IMR-90 (cell line): ENCODE measurements around the gene TRNAU1AP. TPM values are rescaled to one million over a fixed set of nuclear protein-coding genes. Genes with fewer than 3 reads are reported as not detected.

Experiments used
- ATAC-seq: fragments of 200-7000 bp; cut with Tn5 transposase; 2 replicates; pipeline ENCODE4 v1.9.1; 2020; ENCODE audit warnings: low read depth, mild to moderate bottlenecking, moderate library complexity
- BruUV-seq: library from RNA; stranded (reverse); fragments of 400-500 nt; replicated peaks from 2 replicates; lab custom pipeline; 2021; lab: Mats Ljungman, UMichigan
- CTCF ChIA-PET: fragments of 300-600 bp; formaldehyde crosslinking; extraction: SDS; loops from one replicate; lab custom pipeline; 2021; ENCODE audit warnings: antibody characterized with exemption; lab: Yijun Ruan, JAX
- POLR2A ChIA-PET: fragments of 300-600 bp; sonication (Branson Sonifier 250); formaldehyde crosslinking; loops from one replicate; lab custom pipeline; 2022; ENCODE audit warnings: antibody characterized with exemption; ENCODE audit not compliant: unreplicated experiment; lab: Charles Lee
- DNase-seq: peaks from one replicate; pipeline ENCODE4 v3.0.0; 2013
- H2AFZ ChIP-seq: replicated peaks from 2 replicates; pipeline ENCODE3; 2013; ENCODE audit warnings: low read length, mild to moderate bottlenecking; ENCODE audit not compliant: poor library complexity
- H2AK5ac ChIP-seq: 2 replicates; pipeline ENCODE4 v1.6.1; 2013; ENCODE audit warnings: low read depth, low read length, inconsistent platforms
- H2AK9ac ChIP-seq: replicated peaks from 2 replicates; pipeline ENCODE3; 2013; ENCODE audit warnings: mild to moderate bottlenecking, low read depth, low read length, moderate library complexity; ENCODE audit not compliant: poor library complexity
- H2BK120ac ChIP-seq: 2 replicates; pipeline ENCODE4 v1.6.1; 2013; ENCODE audit warnings: low read depth, low read length, inconsistent platforms
- H2BK15ac ChIP-seq: 3 replicates; pipeline ENCODE4 v1.6.1; 2013; ENCODE audit warnings: low read depth, low read length, inconsistent platforms
- H2BK20ac ChIP-seq: 2 replicates; pipeline ENCODE4 v1.6.1; 2013; ENCODE audit warnings: low read depth, mild to moderate bottlenecking, inconsistent platforms, low read length, moderate library complexity
- H2BK5ac ChIP-seq: 2 replicates; pipeline ENCODE4 v1.6.1; 2013; ENCODE audit warnings: mild to moderate bottlenecking, low read depth, low read length, inconsistent platforms; ENCODE audit not compliant: poor library complexity, severe bottlenecking
- H3K14ac ChIP-seq: replicated peaks from 2 replicates; pipeline ENCODE4 v1.6.1; 2013; ENCODE audit warnings: low read depth, low read length, inconsistent platforms
- H3K18ac ChIP-seq: 2 replicates; pipeline ENCODE4 v1.6.1; 2013; ENCODE audit warnings: low read depth, low read length, control low read depth
- H3K23ac ChIP-seq: 2 replicates; pipeline ENCODE4 v1.6.1; 2013; ENCODE audit warnings: low read depth, low read length, inconsistent platforms
- H3K27ac ChIP-seq: 2 replicates; pipeline ENCODE4 v1.5.1; 2013; ENCODE audit warnings: mild to moderate bottlenecking, control low read depth, low read length; ENCODE audit not compliant: insufficient read depth
- H3K27me3 ChIP-seq: 2 replicates; pipeline ENCODE4 v1.6.1; 2013; ENCODE audit warnings: low read length; ENCODE audit not compliant: control insufficient read depth, insufficient read depth
- H3K36me3 ChIP-seq: 2 replicates; pipeline ENCODE4 v1.6.1; 2013; ENCODE audit warnings: low read length, mixed read lengths; ENCODE audit not compliant: control insufficient read depth, insufficient read depth
- H3K4ac ChIP-seq: 2 replicates; pipeline ENCODE4 v1.6.1; 2013; ENCODE audit warnings: low read depth, low read length, inconsistent platforms
- H3K4me1 ChIP-seq: 2 replicates; pipeline ENCODE4 v1.6.1; 2013; ENCODE audit warnings: low read length, mixed read lengths; ENCODE audit not compliant: control insufficient read depth, insufficient read depth
- H3K4me2 ChIP-seq: 2 replicates; pipeline ENCODE4 v1.6.1; 2013; ENCODE audit warnings: low read depth, mild to moderate bottlenecking, control low read depth, low read length, moderate library complexity
- H3K4me3 ChIP-seq: 2 replicates; pipeline ENCODE4 v1.5.1; 2013; ENCODE audit warnings: low read depth, mild to moderate bottlenecking, control low read depth, low read length, moderate library complexity; ENCODE audit not compliant: insufficient read depth
- H3K56ac ChIP-seq: 2 replicates; pipeline ENCODE4 v1.6.1; 2013; ENCODE audit warnings: low read length, inconsistent platforms; ENCODE audit not compliant: insufficient read depth; ENCODE audit errors: extremely low read depth
- H3K79me1 ChIP-seq, 2 experiments: 2 replicates each; pipeline ENCODE4 v1.6.1; 2013; ENCODE audit warnings: low read length in 2 of 2, inconsistent platforms in 1 of 2, low read depth in 1 of 2
- H3K9ac ChIP-seq: 2 replicates; pipeline ENCODE4 v1.6.1; 2013; ENCODE audit warnings: low read depth, low read length, control low read depth
- H3K9me1 ChIP-seq: 2 replicates; pipeline ENCODE4 v1.6.1; 2013; ENCODE audit warnings: low read length, inconsistent platforms; ENCODE audit not compliant: insufficient read depth
- H3K9me3 ChIP-seq: 2 replicates; pipeline ENCODE4 v1.6.1; 2013; ENCODE audit warnings: low read length; ENCODE audit not compliant: control insufficient read depth, insufficient read depth
- H4K20me1 ChIP-seq: 2 replicates; pipeline ENCODE4 v1.6.1; 2013; ENCODE audit warnings: low read length, inconsistent platforms; ENCODE audit not compliant: insufficient read depth
- H4K5ac ChIP-seq: 2 replicates; pipeline ENCODE4 v1.6.1; 2013; ENCODE audit warnings: mild to moderate bottlenecking, low read depth, low read length, control low read depth
- H4K8ac ChIP-seq, 2 experiments: 2 replicates each; pipeline ENCODE4 v1.6.1; 2013; ENCODE audit warnings: low read depth in 2 of 2, low read length in 2 of 2, control low read depth in 1 of 2, inconsistent platforms in 1 of 2
- H4K91ac ChIP-seq: 2 replicates; pipeline ENCODE4 v1.6.1; 2013; ENCODE audit warnings: low read depth, low read length, inconsistent platforms; ENCODE audit not compliant: insufficient read depth
- BHLHE40 ChIP-seq: fragments of 150-350 bp; IDR thresholded peaks from 2 replicates; pipeline ENCODE4 v1.6.1; 2016; ENCODE audit warnings: mild to moderate bottlenecking, low read depth, low read length
- CEBPB ChIP-seq: IDR thresholded peaks from 2 replicates; pipeline ENCODE4 v1.6.1; 2012; ENCODE audit warnings: low read depth, low read length, improper control_type of control experiment
- CTCF ChIP-seq: conservative IDR thresholded peaks from 2 replicates; pipeline ENCODE4 v1.5.1; 2012; ENCODE audit warnings: mild to moderate bottlenecking, low read depth, low read length, improper control_type of control experiment
- ELK1 ChIP-seq: fragments of 150-350 bp; IDR thresholded peaks from 2 replicates; pipeline ENCODE4 v1.6.1; 2016; ENCODE audit warnings: low read depth, mild to moderate bottlenecking, low read length, moderate library complexity, borderline replicate concordance
- FOS ChIP-seq: fragments of 150-350 bp; IDR thresholded peaks from 2 replicates; pipeline ENCODE4 v1.6.1; 2016; ENCODE audit warnings: low read depth, low read length
- MAFK ChIP-seq: IDR thresholded peaks from 2 replicates; pipeline ENCODE4 v1.6.1; 2012; ENCODE audit warnings: low read depth, low read length, improper control_type of control experiment
- MXI1 ChIP-seq: IDR thresholded peaks from 2 replicates; pipeline ENCODE4 v1.6.1; 2012; ENCODE audit warnings: low read depth, mild to moderate bottlenecking, low read length, moderate library complexity, borderline replicate concordance
- POLR2A ChIP-seq: IDR thresholded peaks from 2 replicates; pipeline ENCODE4 v1.6.1; 2012; ENCODE audit warnings: mild to moderate bottlenecking, low read depth, low read length
- RAD21 ChIP-seq: IDR thresholded peaks from 2 replicates; pipeline ENCODE4 v1.6.1; 2012; ENCODE audit warnings: low read length, improper control_type of control experiment
- RCOR1 ChIP-seq: IDR thresholded peaks from 2 replicates; pipeline ENCODE4 v1.6.1; 2012; ENCODE audit warnings: mild to moderate bottlenecking, low read length, improper control_type of control experiment; ENCODE audit not compliant: insufficient replicate concordance
- RFX5 ChIP-seq: IDR thresholded peaks from 2 replicates; pipeline ENCODE4 v1.8.0; 2012; ENCODE audit warnings: low read depth, mild to moderate bottlenecking, low read length, moderate library complexity
- SMC3 ChIP-seq: fragments of 150-350 bp; IDR thresholded peaks from 2 replicates; pipeline ENCODE4 v1.6.1; 2016; ENCODE audit warnings: low read depth, mild to moderate bottlenecking, antibody characterized with exemption, low read length, moderate library complexity
- USF2 ChIP-seq: fragments of 150-350 bp; IDR thresholded peaks from 2 replicates; pipeline ENCODE4 v1.6.1; 2017; ENCODE audit warnings: mild to moderate bottlenecking, antibody characterized with exemption, low read length, low read depth
- WGBS, 2 experiments: methylation state at CpG; one replicate each; pipeline versions ENCODE4 v1.1.5 to v1.1.7; 2013; ENCODE audit warnings: missing lambda C conversion rate in 2 of 2; ENCODE audit not compliant: insufficient read length in 1 of 2; ENCODE audit errors: extremely low coverage in 2 of 2; 5-methylcytosine and 5-hydroxymethylcytosine counted together
- dilution Hi-C: fragments of 300-500 bp; cut with HindIII; formaldehyde crosslinking; loops from one replicate; pipeline ENCODE4 v1.14.3; 2018; ENCODE audit warnings: low sequenced_read_pairs; ENCODE audit not compliant: unreplicated experiment
- in situ Hi-C: fragments of 300-500 bp; cut with MboI; formaldehyde crosslinking; loops from 3 replicates; pipeline ENCODE4 v1.14.3; 2019; ENCODE audit warnings: low sequenced_read_pairs, inconsistent platforms, mixed read lengths
- intact Hi-C: fragments of 100-400 bp; cut with micrococcal nuclease; formaldehyde crosslinking; loops from 2 replicates; pipeline ENCODE4 v1.10.0; 2022
- polyA plus RNA-seq, 3 experiments: library from polyadenylated mRNA; depleted of rRNA; stranded (reverse); fragments of >200 nt; gene quantifications; 2 replicates each; pipeline ENCODE4 v1.2.3, GENCODE V29; 2012; ENCODE audit warnings: low replicate concordance in 1 of 3
- total RNA-seq: library from RNA; depleted of rRNA; stranded (reverse); fragments of >200 nt; gene quantifications from 2 replicates; pipeline ENCODE4 v1.2.3, GENCODE V29; 2012

TRNAU1AP gene
- total and polyA plus RNA-seq, 2 of the 4 experiments (the other 2 are of a cell fraction) = 23.3 to 23.8 TPM

- H2BK120ac ChIP-seq = no peak overlapping the region
- H2BK20ac ChIP-seq = no peak overlapping the region
- intact Hi-C loops (loop anchor here (1.0 to 5.0 kb wide), 2 partner anchors 28 to 64 kb away; partner anchors contain the start of gene TRNAU1AP), in situ Hi-C loops (no loop called here), dilution Hi-C loops (no loop called here)
- H2AK5ac ChIP-seq = peak overlapping the region; percentile 84
- peaks cover 13 to 35% of the 10 kb centered on the region in 2 experiments for H3K79me1 ChIP-seq
- POLR2A ChIA-PET = interaction anchor here (0.6 to 1.5 kb wide), 4 partner anchors 20 to 346 kb away, joined by 3 to 6 read pairs (median 4); no protein-coding TSS in a partner anchor
- TF ChIP-seq POLR2A (no peak), RCOR1 (no peak), ELK1 (no peak), RFX5 (no peak), CEBPB (no peak), MAFK (no peak), SMC3 (no peak), USF2 (no peak), BHLHE40 (no peak), FOS (no peak), MXI1 (no peak), RAD21 (no peak), CTCF (no peak; the same call in 1 of the 2 replicates)
- H3K27ac ChIP-seq = peak overlapping the region; percentile 69
- H3K4me1 ChIP-seq = peaks cover 6% of the 10 kb centered on the region; the same call in 1 of the 2 replicates
- peak overlapping the region; percentile 79 for H3K4me3 ChIP-seq
- H3K14ac ChIP-seq = peak overlapping the region; percentile 73
- WGBS, 2 experiments = 1% methylated on average over 16 of the region's 26 CpGs; no CpG with 5 or more reads in 1 of the 2 experiments
- peak overlapping the region; percentile 27 for H2AFZ ChIP-seq
- CTCF ChIA-PET = interaction anchor here (0.6 to 1.7 kb wide), 6 partner anchors 10 to 448 kb away, joined by 3 to 7 read pairs (median 3); no protein-coding TSS in a partner anchor
- H2BK15ac ChIP-seq = no peak overlapping the region
- peak overlapping the region; percentile 54; the same call in 1 of the 2 replicates for H3K56ac ChIP-seq
- peak overlapping the region; percentile 58 for H2BK5ac ChIP-seq
- peaks cover 7% of the 10 kb centered on the region; the same call in 1 of the 2 replicates for H3K9me1 ChIP-seq
- no peaks in the 10 kb centered on the region for H3K9me3 ChIP-seq
- no peak overlapping the region; the same call in 1 of the 2 replicates for H3K18ac ChIP-seq
- peak overlapping the region; percentile 95 for H3K23ac ChIP-seq
- peaks cover 44% of the 10 kb centered on the region for H4K20me1 ChIP-seq
- no peak overlapping the region for H4K8ac ChIP-seq
- 0 out of 2 replicates have a peak overlapping the region, but pooled peaks have one; percentile 0 for H4K91ac ChIP-seq
- peak overlapping the region; percentile 72 for H3K4ac ChIP-seq
- H2AK9ac ChIP-seq = peak overlapping the region; percentile 94
- H3K9ac ChIP-seq = peak overlapping the region; percentile 76
- H3K27me3 ChIP-seq = no peaks in the 10 kb centered on the region
- DNase-seq = peak; percentile 56
- H3K4me2 ChIP-seq = peak overlapping the region; percentile 96
- ATAC-seq = peak; percentile 9
- H4K5ac ChIP-seq = no peak overlapping the region
- peaks cover 35% of the 10 kb centered on the region for H3K36me3 ChIP-seq
- BruUV-seq = TSS peak; percentile 72
These were observed 28.0 kb downstream of the TRNAU1AP start for GRCh38 chr1:28580722-28581530.
